HG02763 (cell line): ENCODE data around the gene BSND.

Experiments
- ATAC-seq: cut with Tn5 transposase; IDR thresholded peaks from one replicate; pipeline ENCODE4 v1.9.1; 2021; ENCODE audit warnings: mild to moderate bottlenecking, moderate library complexity; ENCODE audit not compliant: unreplicated experiment

The BSND gene

DNA sequence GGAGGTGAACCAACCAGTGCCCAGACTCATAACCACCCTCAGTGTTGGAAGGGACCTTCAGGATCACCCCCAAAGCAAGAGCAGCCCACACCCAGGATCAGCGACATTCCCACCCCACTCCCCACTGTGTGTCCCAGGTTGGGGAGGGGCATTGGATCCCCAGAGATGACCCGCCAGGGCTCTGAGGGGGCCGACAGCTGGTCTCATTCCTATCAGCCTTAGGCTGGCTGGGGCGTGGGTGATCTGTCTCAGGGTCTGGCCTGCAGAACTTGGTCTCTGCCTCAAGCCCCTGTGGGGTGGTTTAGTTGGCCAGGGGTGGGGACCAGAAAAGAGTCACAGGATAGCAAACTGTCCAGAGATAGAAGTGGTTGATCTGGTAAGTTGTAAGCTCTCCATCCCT, 7.8 kb upstream of the BSND start:
- no peak for ATAC-seq

DNA sequence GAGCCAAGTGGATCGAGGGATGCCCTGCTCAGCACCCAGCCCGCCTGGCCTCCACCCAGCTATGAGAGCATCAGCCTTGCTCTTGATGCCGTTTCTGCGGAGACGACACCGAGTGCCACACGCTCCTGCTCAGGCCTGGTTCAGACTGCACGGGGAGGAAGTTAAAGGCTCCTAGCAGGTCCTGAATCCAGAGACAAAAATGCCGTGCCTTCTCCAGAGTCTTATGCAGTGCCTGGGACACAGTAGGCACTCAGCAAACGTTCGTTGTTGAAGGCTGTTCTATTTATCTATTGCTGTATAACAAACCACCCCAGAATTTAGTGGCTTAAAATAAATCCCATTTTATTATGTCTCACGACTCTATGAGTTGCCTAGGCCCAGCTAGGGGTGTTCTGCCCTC, 6.8 kb upstream of the BSND start:
- no peak for ATAC-seq

DNA sequence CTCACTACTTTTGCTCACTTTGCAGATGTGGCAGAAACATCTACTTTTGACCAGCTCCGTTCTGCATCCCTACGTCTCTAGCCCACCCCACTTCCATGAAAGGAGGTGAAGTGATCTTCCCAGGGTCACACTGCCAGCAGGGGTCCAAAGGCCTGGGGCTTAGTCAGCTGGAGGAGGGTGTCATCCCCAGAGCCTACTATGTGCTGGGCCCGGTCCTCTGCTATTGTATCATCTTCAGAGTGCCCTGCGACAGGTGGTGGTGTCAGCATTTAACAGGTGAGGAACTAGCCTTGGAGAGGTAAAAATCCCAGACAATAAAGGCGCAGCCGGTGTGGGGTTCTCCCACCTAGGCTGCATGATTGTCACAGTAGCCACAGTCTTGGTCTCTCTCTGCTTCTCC, 5.6 kb upstream of the BSND start:
- no peak for ATAC-seq

DNA sequence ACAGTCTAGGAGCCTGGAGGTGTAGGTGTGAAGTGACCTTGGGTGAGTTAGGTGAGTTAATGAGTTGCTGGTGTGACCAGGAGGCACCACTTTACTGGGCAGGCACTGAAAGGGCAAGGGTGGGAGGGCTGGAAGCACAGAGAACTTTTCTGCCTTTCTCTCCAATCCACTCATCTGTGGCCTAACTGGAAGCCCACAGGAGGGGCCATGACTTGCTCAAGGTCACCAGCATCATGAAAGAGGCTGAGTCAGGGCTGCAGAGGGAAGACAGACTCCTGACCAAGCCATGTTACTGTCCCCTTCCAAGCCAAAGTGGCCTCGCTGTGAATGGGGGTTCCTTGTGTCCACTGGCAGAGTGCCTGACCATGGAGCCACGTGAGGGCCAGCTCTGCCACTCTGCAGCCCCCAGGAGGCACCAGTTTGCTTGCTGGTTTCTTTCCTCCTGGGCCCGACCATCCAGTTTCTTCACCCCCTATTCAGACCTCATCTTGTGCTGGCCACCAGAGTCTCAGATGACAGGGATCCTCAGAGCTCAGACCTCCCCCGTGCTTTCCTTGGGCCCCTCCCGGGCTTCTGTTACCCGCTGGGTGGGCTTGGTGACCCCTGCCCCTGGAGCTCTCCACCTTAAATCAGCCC, 4.3 kb upstream of the BSND start:
- ATAC-seq: no peak

DNA sequence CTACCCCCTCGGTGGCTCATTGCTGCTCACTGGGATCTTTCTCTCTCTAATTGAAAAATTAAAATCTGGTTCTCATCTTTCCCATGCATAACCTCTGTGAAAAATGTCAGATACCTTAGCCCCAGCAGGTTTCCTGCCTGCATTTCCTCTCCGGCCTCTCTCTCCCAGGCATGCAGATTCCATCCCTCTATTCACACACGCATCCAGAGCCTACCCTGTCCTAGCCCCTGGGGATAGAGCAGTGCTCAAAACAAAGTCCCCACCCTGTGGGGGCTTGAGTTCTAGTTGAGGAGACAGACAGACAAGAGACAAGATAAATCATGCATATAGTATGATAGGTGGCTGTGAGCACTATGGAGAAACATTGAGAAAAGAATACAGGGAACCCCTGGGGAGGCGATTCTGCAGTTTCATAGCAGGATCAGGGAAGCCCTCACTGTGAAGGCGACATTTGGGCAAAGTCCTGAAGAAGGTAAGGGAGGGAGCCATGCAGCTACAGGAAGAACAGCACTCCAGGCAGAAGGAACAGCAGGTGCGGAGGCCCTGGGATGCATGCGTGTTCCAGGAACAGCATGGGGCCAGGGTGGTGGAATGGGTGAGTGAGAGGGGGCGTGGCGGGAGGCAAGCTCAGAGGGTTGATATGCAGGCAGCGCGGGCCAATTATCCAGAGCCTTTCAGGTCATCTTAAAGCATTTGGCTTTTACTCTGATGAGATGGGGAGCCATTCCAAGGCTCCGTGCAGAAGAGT, 3.5 kb upstream of the BSND start:
- ATAC-seq: no peak

DNA sequence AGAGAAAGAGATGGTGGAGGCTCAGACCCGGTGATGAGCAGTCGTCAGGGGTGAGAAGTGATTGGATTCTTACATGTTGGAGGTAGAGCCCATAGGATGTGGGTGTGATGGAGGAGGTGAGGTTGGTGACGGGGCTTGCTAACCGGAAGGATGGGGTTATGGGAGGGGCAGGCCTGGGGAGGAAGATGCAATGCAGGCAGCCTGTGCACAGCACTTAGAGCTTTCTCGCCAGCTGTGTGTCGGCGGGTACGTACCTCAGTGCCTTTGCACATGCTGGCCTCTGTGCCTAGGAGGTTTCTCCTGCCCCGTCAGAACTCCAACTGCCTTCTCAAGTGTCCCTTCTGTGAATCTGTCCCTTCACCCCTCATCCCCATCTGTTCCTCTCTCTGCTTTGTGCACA, 2.9 kb upstream of the BSND start:
- ATAC-seq: no peak

DNA sequence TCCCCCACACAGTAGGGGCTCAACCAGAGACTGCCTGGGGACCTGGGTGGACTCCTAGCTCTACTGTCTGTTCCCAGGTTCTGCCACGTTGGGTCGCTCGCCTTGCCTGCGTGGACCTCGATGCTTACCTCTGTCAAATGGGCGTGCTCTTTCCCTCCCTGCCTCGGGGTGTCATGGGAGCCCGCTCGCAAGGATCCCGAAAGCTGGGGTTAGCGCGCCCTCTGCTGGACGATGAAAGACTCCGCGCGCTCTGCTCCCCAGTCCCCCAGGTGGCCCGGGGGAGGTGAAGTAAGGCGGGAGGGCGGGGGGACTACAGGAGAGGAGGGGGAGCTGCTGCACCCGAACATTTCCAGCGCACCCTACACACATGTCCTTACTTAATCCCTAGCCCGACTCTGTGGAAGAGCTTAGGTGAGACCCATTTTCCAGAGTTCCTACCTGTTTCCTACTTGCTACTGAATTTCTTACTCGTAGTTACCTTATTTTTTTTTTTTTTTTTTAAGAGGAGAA, 2.3 kb upstream of the BSND start:
- no peak for ATAC-seq

DNA sequence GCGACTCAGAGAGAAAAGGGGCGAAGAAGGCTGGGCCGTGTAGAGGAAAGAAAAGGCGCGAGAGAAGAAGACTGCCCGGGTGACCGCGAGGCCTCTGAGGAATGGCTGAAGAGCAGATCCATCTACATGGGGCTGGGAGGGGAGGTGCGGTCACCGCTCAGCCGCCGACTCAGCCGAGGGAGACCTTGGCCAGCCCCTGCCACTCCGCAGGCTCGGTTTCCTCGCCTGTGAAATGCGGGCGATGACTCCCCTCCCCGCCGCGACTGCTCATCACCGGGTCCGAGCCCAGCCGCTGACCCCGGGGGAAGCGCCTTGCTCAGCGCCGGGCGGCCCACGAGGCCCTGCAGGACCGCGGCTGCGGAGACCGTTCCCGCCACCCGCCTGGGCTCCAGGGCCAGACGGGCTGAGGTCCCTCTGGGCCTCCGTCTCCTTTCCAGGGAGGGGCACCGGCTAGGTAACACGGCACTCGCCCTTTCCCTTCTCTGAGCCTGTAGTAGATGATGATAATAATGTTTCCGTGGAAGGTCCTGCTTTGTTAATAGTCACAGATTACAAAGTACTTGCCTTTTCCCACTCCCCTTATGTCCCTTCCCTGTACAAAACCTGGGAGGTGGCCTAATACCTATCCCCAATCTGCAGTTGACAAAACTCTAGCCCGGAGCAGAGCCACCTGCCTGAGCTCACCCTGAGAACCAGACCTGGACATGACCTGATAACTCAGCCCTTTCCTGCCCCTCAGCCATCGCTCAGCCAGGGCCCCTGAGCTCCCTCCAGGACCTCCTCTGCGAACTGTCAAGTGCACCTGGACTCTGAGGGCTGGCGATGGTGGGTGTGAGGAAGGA, 1.6 kb upstream of the BSND start:
- ATAC-seq: no peak

DNA sequence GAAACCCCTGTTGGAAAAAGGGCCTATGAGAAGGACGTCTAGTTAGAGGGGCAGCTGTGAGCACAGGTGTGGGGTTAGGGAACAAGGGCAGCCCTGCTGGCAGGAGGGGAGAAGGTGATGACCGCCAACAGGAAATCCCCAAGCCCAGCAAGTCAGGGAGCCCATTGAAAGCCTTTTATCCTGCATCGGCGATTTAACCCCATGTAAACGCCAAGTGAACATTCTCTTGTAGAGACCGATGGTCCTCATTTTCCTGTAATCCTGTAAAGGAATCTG, 1.1 kb upstream of the BSND start:
- no peak for ATAC-seq

DNA sequence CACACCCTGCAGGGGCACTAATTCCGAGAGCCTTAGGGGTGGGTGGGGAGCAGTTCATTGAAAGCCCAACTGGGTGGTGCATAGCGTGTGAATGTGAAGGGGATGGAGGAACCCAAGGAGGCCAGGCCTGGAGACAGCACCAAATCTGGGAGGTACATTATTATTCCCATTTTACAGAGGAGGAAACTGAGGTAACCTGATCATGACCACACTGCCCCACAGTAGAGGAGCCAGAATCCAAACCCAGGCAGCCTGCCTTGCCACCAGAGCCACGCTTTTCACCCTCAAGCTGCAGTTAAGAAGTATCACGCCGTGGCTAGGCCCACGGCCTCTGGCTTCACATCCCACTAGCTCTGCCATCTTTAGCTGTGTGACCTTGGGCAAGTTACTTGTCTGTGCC, 633 bp upstream of the BSND start:
- ATAC-seq: no peak

DNA sequence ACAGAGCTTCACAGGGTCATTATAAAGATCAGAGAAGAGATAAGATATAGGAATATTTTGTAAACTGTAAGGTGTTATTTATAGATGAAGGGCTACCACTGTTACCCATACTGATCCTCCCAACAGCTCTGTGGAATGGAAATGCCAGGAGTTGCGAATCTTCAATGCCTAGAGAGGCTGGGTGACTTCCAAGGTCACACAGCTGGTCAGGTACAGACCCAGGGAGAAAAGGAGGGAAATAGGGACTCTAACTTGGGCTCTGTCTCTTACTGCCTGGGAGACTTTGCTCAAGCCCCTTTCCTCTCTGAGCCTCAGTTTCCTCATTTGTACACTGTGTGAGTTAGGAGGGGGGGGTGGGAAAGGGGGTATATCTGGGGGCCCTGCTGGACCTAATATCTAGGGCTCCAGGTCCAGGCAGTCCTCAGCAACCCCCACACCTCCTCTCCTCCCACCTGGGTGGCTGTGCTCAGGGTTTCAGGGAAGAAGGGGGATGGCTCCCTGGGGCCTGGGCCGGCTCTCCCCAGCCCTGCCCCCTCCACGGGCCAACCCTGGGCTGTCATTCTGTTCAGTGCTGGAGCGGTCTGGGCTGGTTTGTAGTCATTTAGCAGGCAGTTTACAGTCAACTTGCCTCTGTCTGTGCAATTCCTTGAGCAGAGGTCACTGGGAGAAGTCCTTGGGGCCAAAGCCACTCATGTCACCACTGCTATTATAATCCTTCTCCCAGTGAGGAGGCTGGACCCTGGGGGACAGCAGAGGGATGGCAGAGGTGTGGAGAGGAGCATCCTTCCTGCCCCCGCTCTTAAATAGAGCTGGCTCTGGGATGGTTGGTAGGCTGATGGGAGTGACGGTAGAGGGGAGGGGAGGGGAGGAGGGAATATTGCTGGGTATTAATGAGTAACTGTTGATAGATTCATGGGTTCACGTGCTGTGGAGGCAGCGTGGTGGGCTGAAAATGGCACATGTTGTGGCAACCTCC, 1.7 kb downstream of the BSND start:
- no peak for ATAC-seq

DNA sequence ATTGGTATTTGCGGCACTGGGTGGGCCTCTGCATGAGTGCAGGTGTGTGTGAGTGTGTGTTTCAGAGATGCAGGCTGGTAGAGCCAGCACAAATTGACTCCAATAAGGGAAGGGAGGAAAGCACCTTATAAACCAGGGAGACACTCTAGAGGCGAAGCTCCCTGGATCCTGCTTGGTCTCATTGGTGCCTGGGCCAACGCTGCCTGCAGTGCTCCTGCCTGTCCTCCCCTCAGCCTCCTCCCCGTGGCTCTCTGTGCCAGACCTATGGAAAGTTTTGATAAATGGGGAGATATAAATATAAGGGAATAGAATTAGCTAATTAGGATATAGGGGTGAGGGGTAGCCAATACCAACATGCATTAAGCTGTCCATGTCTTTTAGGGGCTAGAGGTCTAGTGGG, 2.6 kb downstream of the BSND start:
- ATAC-seq: no peak

DNA sequence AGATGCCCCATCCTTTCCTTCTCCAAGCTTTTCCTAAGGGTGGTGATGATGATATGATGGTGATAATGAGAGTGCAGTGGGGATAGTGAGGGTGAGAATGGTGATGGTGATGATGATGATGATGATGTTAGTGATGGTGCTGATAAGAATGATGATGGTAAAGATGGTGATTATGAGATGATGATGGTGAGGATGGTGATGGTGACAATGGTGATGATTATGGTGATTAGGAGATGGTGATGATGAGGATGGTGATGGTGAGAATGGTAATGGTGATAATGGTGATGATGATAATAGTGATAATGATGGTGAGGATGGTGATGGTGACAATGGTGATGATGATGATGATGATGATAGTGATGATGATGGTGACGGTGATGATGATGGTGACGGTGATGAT, 4.0 kb downstream of the BSND start:
- ATAC-seq: no peak

DNA sequence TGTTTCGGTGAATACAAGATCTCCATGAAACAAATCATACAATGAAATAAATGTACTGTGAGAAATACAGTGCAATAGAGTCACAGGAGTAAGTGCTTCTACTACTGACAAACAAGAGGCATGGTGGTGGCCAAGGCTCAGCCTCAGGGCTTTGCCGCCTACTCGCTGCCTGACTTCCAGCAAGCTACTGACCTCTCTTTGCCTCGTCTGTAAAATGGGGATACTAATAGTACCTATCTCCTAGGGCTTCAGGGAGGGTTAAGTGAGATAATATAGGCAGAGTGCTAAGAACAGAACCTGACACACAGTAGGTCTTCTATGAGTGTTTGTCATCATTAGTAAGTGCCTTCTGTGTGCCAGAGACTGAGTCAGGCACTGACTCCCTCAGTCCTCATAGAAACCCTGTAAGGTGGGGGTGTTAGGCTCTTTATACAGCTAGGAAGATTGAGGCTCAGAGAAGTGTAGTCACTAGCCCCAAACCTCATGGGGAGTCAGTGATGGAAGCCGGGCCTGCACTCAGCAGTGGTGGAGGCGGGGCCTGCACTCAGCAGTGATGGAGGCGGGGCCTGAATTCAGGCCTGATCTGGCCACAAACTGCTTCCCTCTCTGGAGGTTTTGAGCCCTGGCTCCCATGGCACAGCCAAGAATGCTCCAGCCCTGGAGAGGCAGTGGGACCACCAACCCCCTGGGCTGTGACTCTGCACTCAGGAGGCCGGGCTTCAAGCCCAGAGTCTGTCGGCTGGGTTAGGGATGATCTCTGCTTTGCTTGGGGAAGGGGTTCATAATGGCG, 6.8 kb downstream of the BSND start:
- ATAC-seq: no peak

DNA sequence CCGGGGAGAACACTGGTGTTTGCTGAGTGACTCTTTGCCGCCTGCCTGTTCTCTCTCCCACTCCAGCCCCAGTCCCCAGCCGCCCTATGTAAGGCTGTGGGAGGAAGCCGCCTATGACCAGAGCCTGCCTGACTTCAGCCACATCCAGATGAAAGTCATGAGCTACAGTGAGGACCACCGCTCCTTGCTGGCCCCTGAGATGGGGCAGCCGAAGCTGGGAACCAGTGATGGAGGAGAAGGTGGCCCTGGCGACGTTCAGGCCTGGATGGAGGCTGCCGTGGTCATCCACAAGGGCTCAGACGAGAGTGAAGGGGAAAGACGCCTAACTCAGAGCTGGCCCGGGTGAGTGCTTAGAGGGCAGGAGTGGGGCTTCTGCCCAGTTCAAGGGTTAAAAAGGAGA, 8.2 kb downstream of the BSND start:
- no peak for ATAC-seq

DNA sequence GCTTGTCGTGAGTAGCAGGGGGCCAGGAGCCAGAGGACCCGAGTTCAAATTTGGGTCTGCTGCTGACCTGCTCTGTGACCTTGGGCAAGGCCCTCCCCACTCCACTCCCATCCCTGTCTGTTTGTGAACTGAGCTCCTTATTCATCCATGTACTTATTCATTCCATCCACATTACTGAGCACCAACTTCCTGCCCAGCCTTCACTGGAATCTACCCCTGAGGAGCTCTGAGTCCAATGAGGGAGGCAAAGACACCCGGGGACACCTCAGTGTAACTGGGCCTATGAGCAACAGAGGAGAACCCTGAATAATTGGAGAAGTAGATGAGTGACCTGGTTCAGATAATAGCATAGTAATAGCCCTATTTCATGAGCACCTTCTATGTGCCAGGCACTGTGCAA, 8.9 kb downstream of the BSND start:
- no peak for ATAC-seq

DNA sequence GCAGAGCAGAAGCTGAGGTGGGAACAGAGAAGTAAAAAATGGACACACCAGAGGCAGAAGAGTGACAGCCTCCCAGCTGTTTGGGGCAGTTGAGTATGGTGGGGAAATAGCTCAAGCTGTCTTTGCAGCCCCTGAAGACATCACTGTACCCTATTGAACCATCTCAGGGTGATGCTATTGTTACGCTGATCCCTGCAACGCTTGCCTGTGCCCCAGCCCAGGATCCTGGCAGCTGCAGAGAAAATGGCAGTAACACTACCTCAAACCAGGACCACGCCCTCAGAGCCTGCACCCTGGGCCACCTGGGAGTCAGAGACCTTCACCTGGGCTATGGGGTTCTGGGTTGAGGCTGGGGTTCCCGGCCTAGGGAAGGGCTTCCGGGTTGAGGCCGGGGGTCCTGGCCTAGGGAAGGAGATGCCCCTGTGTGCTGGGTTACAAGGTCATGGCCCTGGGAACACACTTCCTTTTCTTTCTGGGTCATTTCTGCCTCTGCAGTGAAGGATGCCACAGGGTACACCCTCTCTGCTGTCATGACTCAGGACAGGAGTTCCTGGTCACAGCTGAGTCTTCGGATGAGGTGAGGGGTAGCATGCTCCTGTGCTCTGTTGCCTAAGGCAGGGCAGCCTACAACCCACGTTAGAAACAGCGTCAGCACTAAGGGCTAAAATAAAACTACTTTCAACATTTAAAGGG, 11.6 kb downstream of the BSND start:
- ATAC-seq: no peak

DNA sequence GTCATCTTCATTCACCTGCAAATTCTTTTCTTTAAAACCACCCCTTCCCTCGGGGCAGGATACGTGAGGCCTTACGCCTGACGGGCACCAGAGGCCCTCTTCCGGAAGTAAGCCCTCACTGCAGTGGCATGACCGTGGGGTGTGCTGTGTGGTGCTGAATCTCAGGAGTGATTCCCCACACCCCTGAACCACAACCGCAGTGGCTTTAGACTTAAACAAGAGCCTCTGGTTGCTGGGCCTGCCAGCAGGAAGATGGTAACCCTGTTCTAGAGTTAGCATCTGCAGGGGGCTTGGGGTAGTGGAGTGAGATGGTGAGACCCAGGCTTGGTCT, 12.1 kb downstream of the BSND start:
- no peak for ATAC-seq

DNA sequence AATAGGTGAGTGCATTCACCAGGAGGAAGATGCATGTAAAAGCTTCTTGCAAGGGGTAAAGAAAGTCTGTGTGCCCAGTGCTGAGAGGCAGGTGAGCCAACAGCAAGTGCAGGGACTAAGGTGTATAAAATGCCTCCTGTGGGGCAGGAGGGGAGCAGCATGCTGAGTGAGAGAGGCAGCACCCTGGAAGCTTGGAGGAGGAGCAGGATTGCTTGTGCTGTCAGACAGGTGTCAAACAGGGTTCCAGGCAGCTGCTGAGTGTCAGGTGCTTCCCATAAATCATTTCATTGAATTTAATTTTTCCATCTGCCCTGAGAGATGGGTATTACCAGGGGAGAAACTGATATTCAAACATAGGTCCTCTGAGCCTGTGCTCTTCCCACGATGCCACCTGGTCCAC, 13.9 kb downstream of the BSND start:
- no peak for ATAC-seq

DNA sequence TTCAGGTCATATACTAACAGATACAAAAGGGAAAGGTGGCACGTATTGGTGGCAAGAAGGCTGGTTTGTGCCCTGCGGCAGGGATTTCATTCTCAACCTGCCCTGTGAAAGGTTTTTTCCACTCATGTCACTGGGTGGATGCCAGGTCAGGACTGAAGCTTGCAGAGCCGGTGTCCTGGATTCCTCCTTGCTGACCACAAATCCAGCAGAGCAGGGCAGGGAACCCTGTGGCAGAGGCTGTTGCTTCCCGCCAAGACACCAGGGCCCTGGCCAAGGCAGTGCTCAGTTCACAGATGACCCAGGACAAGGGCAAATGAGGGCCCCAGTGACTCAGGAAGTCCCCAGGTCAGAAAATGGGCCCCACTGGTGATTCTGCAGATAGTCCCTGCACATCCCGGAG, 16.4 kb downstream of the BSND start:
- no peak for ATAC-seq
